ENCODE data around the gene GULP1.

GULP1 gene

DNA sequence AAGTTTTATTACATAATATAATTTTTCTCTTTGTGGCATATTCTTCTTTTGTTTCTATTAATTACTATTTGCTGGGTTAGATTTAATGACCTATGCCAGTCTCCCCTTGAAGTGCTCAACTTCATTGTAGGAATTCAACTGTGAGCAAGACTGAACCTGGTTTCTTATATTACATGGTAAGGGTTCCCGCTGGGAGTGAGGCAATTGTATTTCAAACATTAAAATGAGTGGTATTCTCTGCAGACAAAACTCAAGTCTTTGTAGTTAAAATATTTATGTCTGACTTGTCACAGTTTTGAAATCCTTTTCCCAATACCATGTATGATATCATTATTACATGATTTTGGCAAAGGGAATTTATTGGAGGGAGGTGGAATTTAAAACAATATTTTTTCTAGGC lies 278.7 kb downstream of the GULP1 start:
- TF ChIP-seq, protein P1, sequence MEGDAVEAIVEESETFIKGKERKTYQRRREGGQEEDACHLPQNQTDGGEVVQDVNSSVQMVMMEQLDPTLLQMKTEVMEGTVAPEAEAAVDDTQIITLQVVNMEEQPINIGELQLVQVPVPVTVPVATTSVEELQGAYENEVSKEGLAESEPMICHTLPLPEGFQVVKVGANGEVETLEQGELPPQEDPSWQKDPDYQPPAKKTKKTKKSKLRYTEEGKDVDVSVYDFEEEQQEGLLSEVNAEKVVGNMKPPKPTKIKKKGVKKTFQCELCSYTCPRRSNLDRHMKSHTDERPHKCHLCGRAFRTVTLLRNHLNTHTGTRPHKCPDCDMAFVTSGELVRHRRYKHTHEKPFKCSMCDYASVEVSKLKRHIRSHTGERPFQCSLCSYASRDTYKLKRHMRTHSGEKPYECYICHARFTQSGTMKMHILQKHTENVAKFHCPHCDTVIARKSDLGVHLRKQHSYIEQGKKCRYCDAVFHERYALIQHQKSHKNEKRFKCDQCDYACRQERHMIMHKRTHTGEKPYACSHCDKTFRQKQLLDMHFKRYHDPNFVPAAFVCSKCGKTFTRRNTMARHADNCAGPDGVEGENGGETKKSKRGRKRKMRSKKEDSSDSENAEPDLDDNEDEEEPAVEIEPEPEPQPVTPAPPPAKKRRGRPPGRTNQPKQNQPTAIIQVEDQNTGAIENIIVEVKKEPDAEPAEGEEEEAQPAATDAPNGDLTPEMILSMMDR (conservative IDR thresholded peaks at IDR 0.05) = no peak

DNA sequence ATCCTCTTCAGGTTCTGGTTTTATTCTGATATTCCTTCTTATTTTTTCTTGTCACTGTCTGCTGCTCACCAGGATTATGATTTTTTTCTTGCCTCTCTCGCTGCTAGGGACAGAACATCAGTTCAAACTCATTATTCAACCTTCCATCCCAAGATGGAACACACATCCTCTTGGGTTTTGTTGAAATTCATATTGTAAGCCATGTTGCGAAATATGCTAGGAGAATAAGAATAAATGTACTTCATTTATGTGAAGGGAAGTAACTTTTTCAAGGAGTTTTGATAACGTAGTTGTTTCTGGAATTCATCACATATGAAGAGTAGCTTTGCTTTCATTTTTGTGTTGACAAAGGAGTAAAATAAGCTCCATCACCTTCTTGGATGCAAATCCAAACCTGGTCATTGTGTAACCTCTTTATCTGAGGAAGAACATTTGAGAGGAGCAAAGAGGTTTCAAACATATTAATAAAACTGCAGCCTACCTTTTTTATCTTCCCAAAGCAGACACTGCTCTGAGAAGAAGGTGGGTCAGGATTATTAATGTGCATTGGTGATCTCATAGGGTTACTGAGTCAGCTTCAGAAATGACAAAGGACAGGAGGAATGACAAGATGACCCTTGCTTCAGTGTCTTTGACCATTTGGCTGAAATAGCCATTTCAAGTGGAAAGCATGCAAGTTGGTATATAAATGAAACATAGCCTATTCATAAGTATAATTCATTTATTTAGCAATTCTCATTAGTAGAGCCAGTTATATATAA lies 280.0 kb downstream of the GULP1 start:
- H3K27ac ChIP-seq = peak overlapping the region; percentile 83

More for the DNA sequence above, 278.7 kb downstream of the GULP1 start:
- peak overlapping the region; percentile 83 for H3K27ac ChIP-seq

DNA sequence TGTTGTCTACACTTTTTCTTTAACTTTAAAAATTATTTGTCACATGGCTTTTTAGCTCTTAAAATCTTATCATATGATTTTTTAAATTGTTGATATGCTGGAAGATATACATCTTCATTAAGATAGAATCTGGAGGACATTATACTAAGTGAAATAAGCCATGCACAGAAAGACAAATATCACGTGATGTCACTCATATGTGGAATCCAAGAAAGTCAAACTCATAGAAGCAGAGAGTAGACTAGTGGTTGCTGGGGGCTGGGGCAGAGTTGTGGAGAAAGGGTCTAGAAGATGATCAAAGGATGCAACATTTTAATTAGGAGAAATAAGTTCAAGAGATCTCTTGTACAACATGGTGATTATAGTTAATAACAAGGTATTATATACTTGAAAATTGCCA lies 280.9 kb downstream of the GULP1 start:
- peak overlapping the region; percentile 83 for H3K27ac ChIP-seq
- TF ChIP-seq, protein P1 (conservative IDR thresholded peaks at IDR 0.05) = no peak

More for the DNA sequence above, 280.0 kb downstream of the GULP1 start:
- TF ChIP-seq, protein P1 (conservative IDR thresholded peaks at IDR 0.05) = no peak

DNA sequence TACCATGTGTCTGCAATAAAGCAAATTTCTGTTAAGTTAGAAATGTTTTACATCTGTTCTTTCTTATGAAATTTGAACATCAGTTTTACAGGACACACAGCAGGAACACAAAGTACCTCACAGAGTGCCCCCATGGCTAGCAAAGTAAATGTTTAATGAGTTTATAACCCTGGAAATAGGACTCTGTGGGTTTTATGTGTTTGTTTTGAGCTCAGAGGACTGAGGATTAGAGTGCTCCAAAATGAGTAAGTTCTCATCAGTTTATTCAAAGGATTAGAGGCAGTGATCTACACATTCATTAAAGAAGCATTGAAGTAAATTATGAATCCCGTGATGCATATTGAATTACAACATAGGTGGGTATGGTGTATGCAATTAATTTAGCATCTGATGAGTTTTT lies 281.8 kb downstream of the GULP1 start:
- TF ChIP-seq, protein P1 (conservative IDR thresholded peaks at IDR 0.05) = no peak
- peak overlapping the region; percentile 83 for H3K27ac ChIP-seq

DNA sequence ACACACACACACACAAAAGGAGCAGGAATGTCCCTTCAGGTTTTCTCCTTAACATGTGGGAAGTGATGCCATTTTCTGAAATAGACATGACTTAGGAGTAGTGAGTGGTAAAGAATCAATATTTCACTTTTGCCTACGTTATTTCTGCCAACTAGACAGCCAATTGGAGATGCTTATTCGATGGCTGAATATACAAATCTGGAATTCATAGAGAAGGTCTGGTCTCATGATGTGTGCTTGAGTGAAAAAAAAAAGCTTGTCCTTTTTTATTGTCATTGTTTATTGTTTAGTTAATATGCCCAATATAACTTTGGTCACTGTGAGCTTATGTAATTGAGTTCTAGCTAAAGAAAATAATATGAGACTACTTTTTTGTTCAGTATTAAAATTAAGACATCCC lies 284.3 kb downstream of the GULP1 start:
- TF ChIP-seq, protein P1 (conservative IDR thresholded peaks at IDR 0.05) = no peak
- peak overlapping the region; percentile 83; the same call in 1 of the 2 replicates for H3K27ac ChIP-seq

DNA sequence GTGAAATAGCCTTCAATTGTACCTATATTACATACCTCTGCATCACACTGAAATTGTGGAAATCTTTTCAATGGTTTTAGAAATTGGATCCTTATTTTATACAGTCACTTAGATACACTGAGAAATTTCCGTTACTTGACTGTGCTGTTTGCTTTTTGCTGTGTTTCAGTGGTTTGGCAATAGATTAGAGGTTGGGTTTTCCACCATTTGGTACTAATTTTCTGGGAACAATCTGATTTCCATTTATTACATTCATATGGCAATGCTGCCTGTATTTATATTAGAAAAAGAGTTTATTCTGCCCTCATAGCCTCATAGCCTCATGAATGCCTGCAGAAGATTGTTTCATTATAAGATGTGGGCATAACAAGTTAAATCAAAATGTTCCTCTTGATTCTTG lies 285.0 kb downstream of the GULP1 start:
- TF ChIP-seq, protein P1 (conservative IDR thresholded peaks at IDR 0.05) = no peak
- H3K27ac ChIP-seq = no peak overlapping the region

DNA sequence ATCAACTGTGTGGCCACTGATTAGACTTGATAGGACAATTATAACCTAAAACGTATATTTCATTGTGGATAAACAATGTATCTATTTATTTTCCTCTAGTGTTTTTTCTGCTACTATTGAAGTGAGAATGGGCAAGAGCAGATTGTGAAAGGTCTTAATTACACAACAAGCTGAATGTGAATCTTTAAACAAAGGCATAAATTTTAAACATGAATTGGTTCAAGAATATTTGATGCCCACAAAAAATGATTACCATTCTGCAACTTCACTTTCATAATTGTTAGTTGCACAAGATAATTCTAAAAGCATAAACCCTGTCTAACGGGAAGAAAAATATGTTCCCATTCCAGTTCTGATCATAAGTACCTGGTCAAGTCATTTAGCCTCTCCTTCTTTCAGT lies 285.6 kb downstream of the GULP1 start:
- no peak overlapping the region for H3K27ac ChIP-seq
- TF ChIP-seq, protein P1 (conservative IDR thresholded peaks at IDR 0.05) = no peak
